Type B pancreatic cell (in vitro differentiated cells): ENCODE results near the gene RPL22. TPM values are rescaled to one million over a fixed set of nuclear protein-coding genes. Genes with fewer than 3 reads are reported as not detected.

Experiments
- DNase-seq: peaks from one replicate; pipeline ENCODE4 v3.0.0; 2021; ENCODE audit warnings: mixed read lengths; ENCODE audit not compliant: unreplicated experiment; ENCODE audit errors: extremely low spot score
- H3K27ac Mint-ChIP-seq: 2 replicates; pipeline ENCODE4 v1.8.0; 2021; ENCODE audit warnings: mild to moderate bottlenecking, mixed read lengths
- H3K27me3 Mint-ChIP-seq: 2 replicates; pipeline ENCODE4 v1.8.0; 2021; ENCODE audit warnings: mixed read lengths
- H3K36me3 Mint-ChIP-seq: 2 replicates; pipeline ENCODE4 v1.8.0; 2021; ENCODE audit warnings: mixed read lengths
- H3K4me1 Mint-ChIP-seq: one replicate; pipeline ENCODE4 v1.8.0; 2021; ENCODE audit warnings: mixed read lengths; ENCODE audit not compliant: unreplicated experiment
- H3K4me3 Mint-ChIP-seq: 2 replicates; pipeline ENCODE4 v1.8.0; 2021; ENCODE audit warnings: mild to moderate bottlenecking, mixed read lengths
- H3K9me3 Mint-ChIP-seq: 2 replicates; pipeline ENCODE4 v1.8.0; 2021; ENCODE audit warnings: mixed read lengths
- CTCF ChIP-seq: fragments of 200-600 bp; sonication (generic); conservative IDR thresholded peaks from 2 replicates; pipeline ENCODE4 v1.5.0; 2021; ENCODE audit warnings: antibody characterized with exemption, mild to moderate bottlenecking
- total RNA-seq: library from RNA; stranded (reverse); gene quantifications from 2 replicates; pipeline ENCODE4 v1.2.1, GENCODE V29; 2021; ENCODE audit warnings: low replicate concordance

The RPL22 gene
- total RNA-seq, 1 donor from 2014 or later, result 499 TPM

DNA sequence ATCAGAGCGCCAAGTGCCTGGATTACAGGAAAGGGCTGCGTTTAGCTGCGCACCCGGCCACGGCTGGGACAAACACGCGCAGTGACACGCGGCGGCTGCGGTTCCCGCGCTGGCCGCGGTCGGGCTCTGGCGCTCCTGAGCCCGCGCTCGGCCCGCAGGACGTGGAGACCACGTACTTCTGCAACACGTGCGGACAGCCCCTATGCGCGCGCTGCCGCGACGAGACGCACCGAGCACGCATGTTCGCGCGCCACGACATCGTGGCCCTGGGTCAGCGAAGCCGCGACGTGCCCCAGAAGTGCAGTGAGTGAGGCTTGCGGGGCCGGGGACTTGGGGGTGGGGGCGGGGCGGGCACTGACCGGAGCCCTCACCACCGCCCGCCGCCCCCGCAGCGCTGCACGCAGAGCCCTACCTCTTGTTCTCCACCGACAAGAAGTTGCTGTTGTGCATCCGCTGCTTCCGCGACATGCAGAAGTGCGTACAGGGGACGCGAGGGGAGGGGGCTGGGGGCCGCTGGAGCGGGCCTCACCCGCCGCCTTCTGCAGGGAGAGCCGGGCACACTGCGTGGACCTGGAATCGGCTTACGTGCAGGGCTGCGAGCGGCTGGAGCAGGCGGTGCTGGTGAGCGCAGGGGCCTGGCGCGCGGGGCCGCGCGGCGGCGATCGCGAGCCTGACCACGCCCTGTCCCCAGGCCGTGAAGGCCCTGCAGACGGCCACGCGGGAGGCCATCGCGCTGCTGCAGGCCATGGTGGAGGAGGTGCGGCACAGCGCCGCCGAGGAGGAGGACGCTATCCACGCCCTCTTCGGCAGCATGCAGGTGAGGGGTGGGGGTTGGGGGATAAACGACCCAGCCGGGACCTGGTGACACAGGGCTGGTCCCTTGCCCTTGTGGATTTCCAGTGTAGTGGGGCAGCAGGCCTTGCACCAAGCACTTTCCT, 9.6 kb upstream of the RPL22 start:
- Mint-ChIP-seq H3K27ac (no peak overlapping the region), H3K36me3 (peaks cover 8% of the 10 kb centered on the region), H3K27me3 (peaks cover 3% of the 10 kb centered on the region), H3K9me3 (no peaks in the 10 kb centered on the region), H3K4me3 (peak overlapping the region; percentile 80), H3K4me1 (peaks cover 3% of the 10 kb centered on the region)
- peak; percentile 70 for TF ChIP-seq CTCF
- peak; percentile 78 for DNase-seq

GRCh38 chr1:6207921-6208320, 8.5 kb upstream of the RPL22 start:
- Mint-ChIP-seq H3K27me3 (peaks cover 3% of the 10 kb centered on the region), H3K36me3 (peaks cover 5% of the 10 kb centered on the region), H3K27ac (no peak overlapping the region), H3K4me3 (peak overlapping the region; percentile 55), H3K4me1 (peaks cover 3% of the 10 kb centered on the region), H3K9me3 (no peaks in the 10 kb centered on the region)
- TF ChIP-seq CTCF, result no peak
- DNase-seq, result no peak

- TF ChIP-seq CTCF, result no peak
- H3K4me1 Mint-ChIP-seq, result peaks cover 3% of the 10 kb centered on the region
- DNase-seq, result no peak
- peaks cover 4% of the 10 kb centered on the region for H3K36me3 Mint-ChIP-seq
- peaks cover 3% of the 10 kb centered on the region for H3K27me3 Mint-ChIP-seq
- H3K9me3 Mint-ChIP-seq, result no peaks in the 10 kb centered on the region
- H3K4me3 Mint-ChIP-seq, result peak overlapping the region; percentile 72
- H3K27ac Mint-ChIP-seq, result no peak overlapping the region
Observed at GRCh38 chr1:6207075-6207885, 7.9 kb upstream of the RPL22 start.

- peaks cover 3% of the 10 kb centered on the region for H3K27me3 Mint-ChIP-seq
- no peak for TF ChIP-seq CTCF
Observed at GRCh38 chr1:6206520-6206855, 7.1 kb upstream of the RPL22 start.

DNA sequence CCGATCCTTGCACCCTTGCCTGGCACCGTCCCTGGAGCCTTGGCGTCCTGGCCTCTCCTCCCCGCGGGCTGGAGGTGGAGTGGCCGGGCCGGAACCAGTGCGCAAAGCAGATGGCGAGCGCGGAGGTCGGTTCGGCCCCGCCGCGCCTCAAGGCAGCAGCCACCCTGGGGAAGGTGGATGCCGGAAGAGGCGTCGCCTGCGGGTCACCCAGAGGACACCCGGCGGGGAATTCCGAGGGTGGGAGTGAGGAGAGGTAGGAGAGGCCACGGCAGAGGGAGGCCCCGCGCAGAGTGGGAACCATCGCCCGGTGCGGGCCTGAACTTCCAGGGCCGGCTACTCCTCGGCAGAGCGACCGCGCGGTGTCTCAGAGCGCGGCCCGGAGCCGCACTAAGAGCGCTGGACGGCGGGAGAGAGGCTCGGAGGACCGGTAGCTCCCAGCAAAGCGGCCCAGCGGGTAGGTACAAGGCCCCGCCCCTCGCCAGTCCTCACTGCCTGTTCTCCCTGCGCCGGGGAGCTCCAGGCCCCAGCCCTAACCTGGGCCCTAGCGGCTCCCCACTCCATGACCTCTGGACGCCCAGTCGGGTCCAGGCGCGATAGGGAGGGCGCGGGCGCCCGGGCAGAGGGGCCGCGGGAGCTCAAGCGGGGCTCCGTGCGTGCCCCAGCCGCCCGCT, 6.6 kb upstream of the RPL22 start, which contains the start of gene RNF207:
Gene RNF207 (plus strand): TSS at position 271 of the 671 bp plus-strand sequence. CDS start 417 bp downstream, outside the sequence.
- Mint-ChIP-seq H3K27me3 (peaks cover 3% of the 10 kb centered on the region), H3K27ac (peak within 1 kb of the TSS; percentile 68), H3K4me1 (peaks cover 3% of the 10 kb centered on the region), H3K9me3 (no peaks in the 10 kb centered on the region), H3K4me3 (peak within 1 kb of the TSS; percentile 79), H3K36me3 (no peaks in the 10 kb centered on the region)
- TF ChIP-seq CTCF, result no peak
- peak; percentile 85 for DNase-seq

More at GRCh38 chr1:6206520-6206855, 7.1 kb upstream of the RPL22 start:
- Mint-ChIP-seq H3K4me1 (peaks cover 3% of the 10 kb centered on the region), H3K36me3 (no peaks in the 10 kb centered on the region), H3K27ac (no peak overlapping the region), H3K4me3 (peak overlapping the region; percentile 72), H3K9me3 (no peaks in the 10 kb centered on the region)
- no peak for DNase-seq
